GM12892 (cell line): ENCODE data around the gene ZNF117.
"Not testable (repeated sequence)": the region's sequence is repeated elsewhere in the genome, so short reads cannot be mapped to it uniquely, and the experiment has no call there.

Experiments
- POLR2A ChIP-seq: IDR thresholded peaks from 2 replicates; pipeline ENCODE4 v1.6.1; 2011; ENCODE audit warnings: low read depth, low read length, control low read depth
- POLR2AphosphoS5 ChIP-seq: IDR thresholded peaks from 2 replicates; pipeline ENCODE4 v1.6.1; 2011; ENCODE audit warnings: low read depth, low read length, control low read depth

DNA sequence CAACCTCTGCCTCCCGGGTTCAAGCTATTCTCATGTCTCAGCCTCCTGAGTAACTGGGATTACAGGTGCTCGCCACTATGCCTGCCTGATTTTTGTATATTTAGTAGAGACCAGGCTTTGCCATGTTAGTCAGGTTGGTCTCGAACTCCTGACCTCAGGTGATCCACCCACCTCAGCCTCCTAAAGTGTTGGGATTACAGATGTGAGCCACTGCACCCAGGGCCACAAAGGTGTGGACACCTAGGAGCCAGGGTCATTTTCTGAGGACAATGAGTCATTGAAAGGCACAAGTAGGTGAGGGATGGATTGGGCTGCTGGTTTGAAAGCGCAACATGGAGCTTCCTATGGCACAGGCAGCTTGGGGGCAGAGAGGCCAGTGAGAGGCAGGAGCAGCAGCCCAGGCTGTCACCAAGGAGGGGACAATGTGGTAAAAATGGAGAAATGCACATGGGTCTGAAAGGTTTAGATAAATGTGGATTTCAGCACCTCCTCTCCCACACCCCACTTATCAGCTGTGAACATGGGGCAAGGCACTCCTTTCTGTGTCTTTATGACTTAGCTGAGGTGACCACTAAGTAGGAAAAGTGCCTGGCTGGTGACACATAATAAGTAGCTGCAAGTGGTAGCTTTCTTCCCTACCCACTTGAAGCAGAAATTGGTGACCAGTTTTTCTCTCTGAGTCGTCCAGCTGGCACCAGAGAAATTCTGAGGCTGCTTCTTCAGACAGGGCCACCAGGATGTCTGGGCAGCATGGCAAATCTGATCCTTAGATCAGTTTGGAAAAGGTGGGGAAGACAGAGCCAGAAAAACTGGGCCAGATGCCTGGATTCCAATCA lies 46.0 kb downstream of the ZNF117 start:
- not testable (repeated sequence) for TF ChIP-seq POLR2A, POLR2AphosphoS5
